Stomach (tissue), 9 donors: ENCODE data around the gene ORC1. TPM values are rescaled to one million over a fixed set of nuclear protein-coding genes. Genes with fewer than 3 reads are reported as not detected.

ENCODE experiments used
- DNase-seq, 2 donors: peaks; one replicate each; pipeline versions ENCODE4 v3.0.0 to v3.0.0-alpha.2; 2013 to 2019
- H3K27ac ChIP-seq, 5 donors: fragments of 200-600 bp in 4 of 5; sonication (generic) in 4 of 5; one replicate each; pipeline ENCODE4 v1.5.1; 2013 to 2019; ENCODE audit warnings: mild to moderate bottlenecking in 1 of 5, moderate library complexity in 1 of 5
- H3K27me3 ChIP-seq, 3 donors: fragments of 200-600 bp; sonication (generic); one replicate each; pipeline ENCODE4 v1.5.1; 2017 to 2019; ENCODE audit warnings: mixed run types in 1 of 3
- H3K36me3 ChIP-seq, 4 donors: fragments of 200-600 bp; sonication (generic); 1 replicate in 3 of 4; 2 replicates in 1 of 4; pipeline ENCODE4 v1.5.1; 2016 to 2019
- H3K4me1 ChIP-seq, 4 donors: fragments of 200-600 bp; sonication (generic); one replicate each; pipeline ENCODE4 v1.5.1; 2016 to 2019
- H3K4me3 ChIP-seq, 4 donors: fragments of 200-600 bp; sonication (generic) in 3 of 4; one replicate each; pipeline ENCODE4 v1.5.1; 2016 to 2019; ENCODE audit warnings: mild to moderate bottlenecking in 1 of 4
- H3K9me3 ChIP-seq, 4 donors: fragments of 200-600 bp; sonication (generic); one replicate each; pipeline ENCODE4 v1.5.1; 2016 to 2019
- CTCF ChIP-seq, 7 experiments: fragments of 450-650 bp in 4 of 7; fragments of 200-600 bp in 3 of 7; sonication (generic) in 3 of 7; IDR thresholded peaks; one replicate each; pipeline ENCODE4 v1.5.1; 2016 to 2019; ENCODE audit warnings: antibody characterized with exemption in 7 of 7, control low read depth in 2 of 7, mild to moderate bottlenecking in 1 of 7
- EP300 ChIP-seq: sonication (generic); formaldehyde crosslinking; IDR thresholded peaks from one replicate; pipeline ENCODE4 v1.6.1; 2017; ENCODE audit warnings: antibody characterized with exemption
- POLR2A ChIP-seq, 4 donors: fragments of 450-650 bp; IDR thresholded peaks; one replicate each; pipeline ENCODE4 v1.6.1; 2016; ENCODE audit warnings: antibody characterized with exemption in 4 of 4, control low read depth in 2 of 4, mild to moderate bottlenecking in 1 of 4, moderate library complexity in 1 of 4
- POLR2AphosphoS5 ChIP-seq, 3 donors: sonication (generic); formaldehyde crosslinking; IDR thresholded peaks; one replicate each; pipeline ENCODE4 v1.6.1; 2016; ENCODE audit warnings: antibody characterized with exemption in 3 of 3
- WGBS, 5 donors: extraction: QIAGEN DNeasy Blood & Tissue Kit in 3 of 5; methylation state at CpG; one replicate each; pipeline versions ENCODE4 v1.1.5 to v1.1.7; 2013 to 2018; 5-methylcytosine and 5-hydroxymethylcytosine counted together
- intact Hi-C: fragments of 100-400 bp; cut with DNase I; formaldehyde crosslinking; loops from one replicate; pipeline ENCODE4 v1.15.1; 2023; ENCODE audit warnings: low total_unique reads
- polyA plus RNA-seq, 3 donors: library from polyadenylated mRNA; stranded (reverse); fragments of 200-250 nt; gene quantifications; one replicate each; pipeline ENCODE4 v1.2.3, GENCODE V29; 2013
- total RNA-seq, 5 donors: library from RNA; depleted of rRNA; stranded (reverse); fragments of >200 nt; gene quantifications; one replicate each; pipeline versions ENCODE4 v1.1.0 to v1.2.3, GENCODE V29; 2014 to 2016
- donor health status: healthy with polysubstance abuse.
- donor health status: Bipolar disorder and iron deficiency.
- donor health status: healthy.

Gene ORC1
- total and polyA plus RNA-seq, 8 donors = 1.1 to 19.4 (median 1.7) TPM

GRCh38 chr1:52359676-52360594 is 44.3 kb downstream of the ORC1 start:
- no peak overlapping the region for H3K4me3 ChIP-seq
- peaks cover 79 to 91% (median 84%) of the 10 kb centered on the region in 4 donors for H3K36me3 ChIP-seq
- TF ChIP-seq POLR2A (IDR thresholded peaks at IDR 0.05) = no peak
- no peaks in the 10 kb centered on the region for H3K27me3 ChIP-seq
- no peaks in the 10 kb centered on the region for H3K9me3 ChIP-seq
- no peak for DNase-seq
- intact Hi-C loops = loop anchor here (10.0 kb wide), 1 partner anchor 225 kb away; no protein-coding TSS in a partner anchor
- H3K27ac ChIP-seq = no peak overlapping the region
- H3K4me1 ChIP-seq = peaks cover 7 to 21% (median 12%) of the 10 kb centered on the region in 4 donors
- WGBS, 5 donors = 90 to 96% (median 94%) methylated on average over 22 to 24 of the region's 24 CpGs

GRCh38 chr1:52358851-52359497 is 45.2 kb downstream of the ORC1 start:
- intact Hi-C loops = loop anchor here (10.0 kb wide), 1 partner anchor 224 kb away; no protein-coding TSS in a partner anchor
- 95 to 98% (median 96%) methylated on average over 15 to 18 of the region's 18 CpGs for WGBS, 5 donors
- Histone ChIP-seq H3K4me3 (no peak overlapping the region), H3K27me3 (no peaks in the 10 kb centered on the region), H3K36me3 (peaks cover 85 to 97% (median 94%) of the 10 kb centered on the region in 4 donors), H3K27ac (no peak overlapping the region), H3K4me1 (peaks cover 0 to 11% (median 2%) of the 10 kb centered on the region in 4 donors), H3K9me3 (no peaks in the 10 kb centered on the region)
- DNase-seq = no peak
- TF ChIP-seq CTCF (IDR thresholded peaks at IDR 0.05) (no peak), POLR2AphosphoS5 (IDR thresholded peaks at IDR 0.05) (no peak), POLR2A (IDR thresholded peaks at IDR 0.05) (no peak), EP300 (no peak)

- TF ChIP-seq CTCF (IDR thresholded peaks at IDR 0.05) = no peak
- no peak for TF ChIP-seq EP300
- TF ChIP-seq POLR2AphosphoS5 (IDR thresholded peaks at IDR 0.05) = no peak
- no peak for TF ChIP-seq POLR2A (IDR thresholded peaks at IDR 0.05)
- intact Hi-C loops = loop anchor here (10.0 kb wide), 1 partner anchor 223 kb away; no protein-coding TSS in a partner anchor
- WGBS, 5 donors = 94 to 100% (median 96%) methylated on average over 5 to 9 of the region's 9 CpGs
- H3K4me1 ChIP-seq = peaks cover 0 to 4% (median 0%) of the 10 kb centered on the region in 4 donors
- H3K27ac ChIP-seq = no peak overlapping the region
- H3K4me3 ChIP-seq = no peak overlapping the region
- H3K36me3 ChIP-seq = peaks cover 97 to 100% (median 100%) of the 10 kb centered on the region in 4 donors
- no peaks in the 10 kb centered on the region for H3K9me3 ChIP-seq
- no peak for DNase-seq
- H3K27me3 ChIP-seq = no peaks in the 10 kb centered on the region
Observed at GRCh38 chr1:52357397-52357796, 46.8 kb downstream of the ORC1 start.

GRCh38 chr1:52356818-52357355 is 47.3 kb downstream of the ORC1 start:
- no peak overlapping the region for H3K27ac ChIP-seq
- 89 to 97% (median 93%) methylated on average over 4 to 8 of the region's 8 CpGs for WGBS, 5 donors
- intact Hi-C loops = loop anchor here (10.0 kb wide), 1 partner anchor 222 kb away; no protein-coding TSS in a partner anchor
- TF ChIP-seq POLR2A (IDR thresholded peaks at IDR 0.05) (no peak), CTCF (IDR thresholded peaks at IDR 0.05) (no peak), EP300 (no peak), POLR2AphosphoS5 (IDR thresholded peaks at IDR 0.05) (no peak)
- H3K36me3 ChIP-seq = peaks cover 92 to 100% (median 100%) of the 10 kb centered on the region in 4 donors
- H3K27me3 ChIP-seq = no peaks in the 10 kb centered on the region
- H3K4me1 ChIP-seq = no peaks in the 10 kb centered on the region
- H3K4me3 ChIP-seq = no peak overlapping the region
- DNase-seq = no peak
- H3K9me3 ChIP-seq = no peaks in the 10 kb centered on the region
